Right renal pelvis (tissue), 4 donors: ENCODE measurements around the gene WASHC4. TPM values are rescaled to one million over a fixed set of nuclear protein-coding genes. Genes with fewer than 3 reads are reported as not detected.

ENCODE experiments used
- DNase-seq, 4 donors: peaks; one replicate each; pipeline ENCODE4 v3.0.0-alpha.2; 2013; ENCODE audit warnings: low read depth in 4 of 4, low spot score in 3 of 4, missing footprints in 1 of 4
- polyA plus RNA-seq, 4 donors: library from polyadenylated mRNA; unstranded; fragments of 120-200 nt; gene quantifications; one replicate each; pipeline ENCODE4 v1.2.1, GENCODE V29; 2013; ENCODE audit not compliant: insufficient read length in 4 of 4

The WASHC4 gene
- polyA plus RNA-seq, 4 donors, result 48.4 to 66.9 (median 61.0) TPM

DNA sequence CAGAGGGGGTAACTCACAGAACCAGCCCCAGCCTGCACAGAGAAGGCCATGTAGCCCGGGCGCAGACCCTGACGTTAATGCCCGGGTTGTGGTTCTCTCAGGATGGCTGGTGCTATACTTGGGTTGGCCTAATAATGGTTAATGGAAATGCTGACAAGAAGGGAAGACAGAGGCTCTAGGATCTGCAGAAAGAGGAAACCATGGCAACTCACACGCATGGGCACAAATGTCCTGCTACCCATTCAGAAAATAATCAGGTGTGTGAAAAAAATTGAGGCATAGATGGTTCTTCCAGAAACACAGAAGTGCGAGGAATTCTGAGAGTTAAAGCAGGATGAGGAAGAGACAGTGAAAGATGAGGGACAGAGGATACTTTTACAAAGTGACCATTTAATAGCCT, 94.7 kb downstream of the WASHC4 start:
- no peak for DNase-seq

DNA sequence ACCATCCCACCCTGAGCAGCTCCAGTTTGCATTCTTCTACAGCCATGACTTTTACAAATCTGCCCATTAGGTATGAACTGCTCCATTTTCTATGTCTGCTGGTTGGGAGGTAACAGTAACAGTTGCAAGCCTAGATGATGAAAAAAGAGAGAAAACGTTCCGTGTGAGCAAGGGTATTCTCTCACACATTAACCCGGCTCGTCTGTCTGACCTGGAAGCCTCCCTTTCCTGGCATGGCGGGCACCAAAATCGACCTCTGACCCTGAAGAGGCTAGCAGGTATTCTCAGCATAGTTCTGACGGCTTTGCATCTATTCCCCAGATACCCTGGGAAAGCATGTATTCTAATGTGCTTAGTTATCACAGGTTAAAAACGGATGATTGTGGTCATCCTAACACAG, 96.6 kb downstream of the WASHC4 start:
- DNase-seq, result no peak

DNA sequence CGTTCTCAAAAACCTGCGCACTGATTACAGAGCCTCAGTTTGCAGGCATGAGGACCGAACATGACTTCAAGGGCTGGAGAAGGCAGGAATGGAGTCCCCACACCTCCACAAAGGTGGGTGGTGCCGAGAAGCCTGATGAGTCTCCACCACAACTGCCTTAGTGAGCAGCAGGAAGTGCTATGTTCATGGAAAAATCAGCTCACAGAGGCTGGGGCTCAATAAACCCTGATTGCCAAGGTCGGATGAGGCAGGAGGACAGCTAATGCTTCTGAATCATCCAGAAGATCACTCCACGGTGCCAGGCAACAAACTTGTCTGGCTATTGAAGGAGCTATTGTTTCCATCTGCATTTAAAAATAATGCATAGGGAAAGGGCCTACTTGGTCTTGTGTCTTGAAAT, 97.4 kb downstream of the WASHC4 start:
- no peak for DNase-seq

DNA sequence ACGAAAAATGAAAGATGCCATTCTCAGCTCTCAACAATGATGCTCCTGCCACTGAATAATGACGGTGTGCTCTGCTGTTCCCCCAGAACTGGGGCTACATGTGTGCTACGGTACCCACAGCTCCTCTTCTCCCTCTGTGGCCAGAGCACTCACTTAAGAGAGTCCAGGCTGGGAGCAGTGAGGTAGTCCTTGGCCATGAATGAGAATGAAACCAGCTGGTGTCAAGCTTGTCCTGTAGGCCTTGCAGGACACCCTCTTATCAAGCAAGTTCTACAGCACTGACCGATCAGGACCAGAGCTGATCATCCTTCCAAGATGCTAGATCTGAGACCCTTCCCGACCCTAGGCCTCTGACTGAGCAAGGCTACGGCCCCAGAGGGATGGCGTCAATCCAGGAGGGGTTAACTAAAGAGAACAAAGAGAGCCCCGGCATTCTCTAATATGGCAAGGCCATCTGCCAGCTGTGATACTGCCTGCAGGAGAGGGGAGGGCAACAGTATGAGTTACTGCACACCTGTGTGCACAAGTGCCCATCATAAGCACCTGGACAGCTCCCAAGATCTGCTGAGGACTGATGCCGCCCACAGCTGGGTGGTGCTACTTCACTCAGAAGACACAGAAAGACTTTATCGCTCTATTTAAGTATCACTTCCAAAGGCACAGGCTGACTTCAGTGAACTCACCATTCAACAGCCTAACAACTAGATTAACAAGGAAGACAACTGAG, 98.0 kb downstream of the WASHC4 start:
- DNase-seq, result no peak

DNA sequence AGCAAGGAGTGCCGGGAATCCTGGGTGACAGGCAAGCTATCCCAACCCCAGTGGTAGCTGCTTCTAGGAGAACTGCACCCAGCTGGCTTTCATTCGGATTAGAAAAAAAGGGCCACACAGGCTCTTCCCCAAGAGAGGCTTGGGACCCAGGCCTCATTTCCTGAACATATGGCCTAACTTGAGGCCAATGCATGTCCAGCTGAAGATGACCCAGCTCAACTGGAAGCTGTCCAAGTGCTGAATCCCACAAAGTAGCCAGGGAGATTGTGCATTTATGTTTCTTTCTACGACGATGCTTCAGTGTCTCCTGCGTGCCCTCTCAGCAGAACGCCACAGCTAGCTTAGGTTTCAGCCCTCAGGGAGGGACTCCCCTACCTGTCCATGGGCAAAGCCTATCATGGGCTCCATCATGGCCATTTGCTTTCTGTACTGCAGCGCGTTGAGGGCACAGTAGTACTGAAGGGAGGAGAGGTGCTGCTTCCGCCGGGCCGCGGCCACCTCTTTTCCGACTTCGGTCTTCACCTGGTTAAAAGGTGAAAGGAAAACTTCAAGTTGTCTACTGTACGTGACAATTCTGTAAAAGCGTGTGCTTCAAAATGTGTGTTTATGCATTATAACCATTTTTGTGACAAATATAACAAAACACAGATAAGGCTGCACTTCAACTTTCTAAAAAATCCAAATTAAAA, 99.3 kb downstream of the WASHC4 start:
- DNase-seq, result peak in 1 of 4 donors; percentile 16

DNA sequence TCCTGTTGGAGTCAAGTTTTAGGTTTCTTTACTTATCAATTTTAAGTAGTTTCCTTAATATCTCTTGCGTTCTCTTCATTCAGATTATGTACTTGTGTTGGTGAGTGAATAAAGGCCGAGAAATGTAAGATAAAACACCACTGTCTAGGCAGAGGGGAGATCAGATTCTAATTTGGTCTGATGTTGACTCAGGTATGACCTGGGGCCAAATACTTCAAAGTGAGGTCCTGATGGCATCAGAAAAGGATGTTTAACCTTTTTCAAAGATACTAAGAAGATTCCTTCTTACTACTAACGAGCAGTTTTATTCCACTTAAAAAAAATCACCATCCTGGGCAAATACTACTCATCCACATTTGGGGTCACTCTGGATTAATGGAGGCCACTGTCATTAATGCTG, 101.6 kb downstream of the WASHC4 start:
- DNase-seq, result no peak

DNA sequence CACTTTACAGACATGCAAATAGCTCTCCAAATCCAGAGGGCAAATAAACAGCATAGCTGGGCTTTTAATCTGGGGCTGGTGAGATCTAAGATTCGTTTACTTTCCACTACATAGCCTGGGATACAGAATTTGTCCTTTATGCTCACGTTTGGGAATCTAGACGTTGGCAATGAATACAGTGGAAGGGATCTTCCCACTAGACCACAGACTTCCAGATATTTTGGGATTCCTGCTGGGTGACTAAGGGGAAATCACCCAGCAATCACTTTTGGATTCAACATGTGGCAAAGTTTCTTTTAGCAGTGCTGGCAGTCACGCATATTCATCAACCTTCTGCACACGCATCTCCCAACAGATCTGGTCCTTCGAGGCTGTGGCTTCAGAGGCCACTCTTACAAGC, 104.9 kb downstream of the WASHC4 start:
- DNase-seq, result no peak

DNA sequence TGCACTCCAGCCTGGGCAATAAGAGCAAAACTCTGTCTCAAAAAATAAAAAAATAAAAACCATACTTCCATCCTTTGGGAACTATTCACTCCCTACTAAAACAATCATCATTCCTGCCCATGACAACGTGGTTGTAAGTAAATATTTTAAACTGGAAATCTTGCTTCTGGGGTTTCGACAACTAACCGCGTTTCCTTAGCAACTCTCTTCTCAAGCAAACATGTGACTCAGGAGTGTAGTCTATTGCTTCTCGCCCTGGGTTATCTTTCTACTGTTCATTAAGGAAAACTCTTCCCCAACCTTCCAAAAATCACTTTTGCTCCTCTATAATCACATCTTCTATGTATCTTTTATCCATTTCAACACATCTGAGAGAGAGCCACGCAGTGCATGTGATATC, 106.6 kb downstream of the WASHC4 start:
- no peak for DNase-seq

DNA sequence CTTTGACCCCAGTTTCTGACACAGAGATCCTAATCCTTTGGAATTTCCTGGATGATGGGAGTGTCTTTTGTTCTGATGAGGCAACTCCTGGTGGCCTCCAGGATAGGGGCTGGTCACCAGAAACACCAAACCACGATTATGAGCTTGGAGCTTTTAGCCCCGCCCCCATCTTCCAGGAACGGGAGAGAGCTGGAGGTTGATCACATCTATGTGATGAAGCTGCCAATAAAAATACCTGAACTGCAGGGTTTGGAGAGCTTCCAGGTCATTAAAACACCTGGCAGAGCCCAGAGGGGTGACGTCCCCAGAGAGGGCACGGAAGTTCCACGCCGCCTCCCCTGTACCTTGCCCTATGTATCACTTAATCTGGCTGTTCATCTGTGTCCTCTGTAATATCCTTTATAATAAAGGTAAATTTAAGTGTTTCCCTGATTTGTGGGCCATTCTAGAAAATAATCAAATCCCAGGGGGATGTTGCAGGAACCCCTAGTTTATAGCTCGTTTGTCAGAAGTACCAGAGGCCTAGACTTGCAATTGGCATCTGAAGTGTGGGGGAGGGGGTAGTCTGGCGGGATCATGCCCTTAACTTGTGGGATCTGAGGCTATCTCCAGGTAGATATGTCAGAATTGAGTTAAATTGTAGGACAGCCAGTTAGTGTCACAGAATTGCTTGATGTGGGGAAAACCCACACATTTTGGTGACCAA, 107.3 kb downstream of the WASHC4 start:
- DNase-seq, result no peak

DNA sequence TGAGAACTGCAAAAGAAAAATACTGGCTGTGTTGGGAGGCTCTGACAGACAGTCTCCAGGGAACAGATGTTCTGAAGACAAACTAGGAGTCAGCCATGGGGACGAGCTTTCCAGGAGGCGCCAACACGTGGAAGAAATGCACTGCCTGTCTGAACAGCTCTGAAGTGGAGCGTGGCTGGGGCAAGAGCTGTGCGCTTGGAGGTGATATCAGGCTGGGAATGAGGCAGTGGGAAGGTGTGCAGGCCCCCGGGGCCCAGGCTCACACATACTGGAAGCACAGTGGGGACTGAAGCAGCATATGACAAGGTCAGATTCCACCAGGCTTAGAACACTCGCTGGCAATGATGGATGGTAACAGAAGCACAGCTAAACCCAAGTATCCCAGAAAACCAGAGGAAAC, 110.9 kb downstream of the WASHC4 start:
- DNase-seq, result no peak

Other genes with a start within 250 kb of the WASHC4 start
- gene SLC41A2, start 149.4 kb upstream of the WASHC4 start, polyA plus RNA-seq, result 1 to 10 TPM; 4.0 to 6.4 (median 5.8) TPM
- gene NOPCHAP1, start 121.4 kb upstream of the WASHC4 start, polyA plus RNA-seq, result 10 to 100 TPM; 11.9 to 14.7 (median 13.2) TPM
- gene ALDH1L2, start 23.3 kb upstream of the WASHC4 start, polyA plus RNA-seq, result 1 to 10 TPM in 2 of 4 donors, under 1 TPM in 2; 1.00 to 1.3 (median 1.1) TPM
- gene APPL2, start 128.4 kb downstream of the WASHC4 start, polyA plus RNA-seq, result 10 to 100 TPM; 68.5 to 92.7 (median 84.0) TPM
- gene C12orf75, start 223.0 kb downstream of the WASHC4 start, polyA plus RNA-seq, result 10 to 100 TPM; 77.1 to 97.2 (median 85.2) TPM